Activated CD8-positive, alpha-beta T cell treated with anti-CD3 and anti-CD28 coated beads, Interleukin-2, amount 10 ng/mL, durations not matched to agents 7 days and 5 days (primary cell): ENCODE measurements around the gene DNAJC13. TPM values are rescaled to one million over a fixed set of nuclear protein-coding genes. Genes with fewer than 3 reads are reported as not detected.

Experiments
- ATAC-seq: fragments of 150-1000 bp; cut with Tn5 transposase; one replicate; pipeline ENCODE4 v1.10.0; 2021; ENCODE audit warnings: moderate library complexity
- CTCF ChIA-PET: fragments of 350-600 bp; sonication (Branson Sonifier 250); formaldehyde crosslinking; loops from one replicate; lab custom pipeline; 2021; ENCODE audit warnings: antibody characterized with exemption; lab: Charles Lee
- POLR2A ChIA-PET: fragments of 350-600 bp; sonication (Branson Sonifier 250); formaldehyde crosslinking; loops from one replicate; lab custom pipeline; 2021; ENCODE audit warnings: antibody characterized with exemption; lab: Charles Lee
- DNase-seq: peaks from one replicate; pipeline ENCODE4 v3.0.0-alpha.2; 2020
- H3K27ac Mint-ChIP-seq: one replicate; pipeline ENCODE4 v1.8.0; 2021; ENCODE audit warnings: mild to moderate bottlenecking, mixed read lengths
- H3K27me3 Mint-ChIP-seq: one replicate; pipeline ENCODE4 v1.8.0; 2021; ENCODE audit warnings: low read depth, mixed read lengths
- H3K36me3 Mint-ChIP-seq: one replicate; pipeline ENCODE4 v1.8.0; 2021; ENCODE audit warnings: low read depth, mixed read lengths
- H3K4me1 Mint-ChIP-seq: one replicate; pipeline ENCODE4 v1.8.0; 2021; ENCODE audit warnings: low read depth, mixed read lengths
- H3K4me3 Mint-ChIP-seq: one replicate; pipeline ENCODE4 v1.8.0; 2021; ENCODE audit warnings: mild to moderate bottlenecking, mixed read lengths
- H3K9me3 Mint-ChIP-seq: one replicate; pipeline ENCODE4 v1.8.0; 2022; ENCODE audit warnings: mixed read lengths; ENCODE audit not compliant: insufficient read depth
- total RNA-seq, 2 experiments: library from RNA; stranded (reverse); gene quantifications; one replicate each; pipeline ENCODE4 v1.2.3, GENCODE V29; 2021

DNAJC13 gene
- total RNA-seq, 2 experiments from 2014 or later = 34.3 to 38.4 TPM

DNA sequence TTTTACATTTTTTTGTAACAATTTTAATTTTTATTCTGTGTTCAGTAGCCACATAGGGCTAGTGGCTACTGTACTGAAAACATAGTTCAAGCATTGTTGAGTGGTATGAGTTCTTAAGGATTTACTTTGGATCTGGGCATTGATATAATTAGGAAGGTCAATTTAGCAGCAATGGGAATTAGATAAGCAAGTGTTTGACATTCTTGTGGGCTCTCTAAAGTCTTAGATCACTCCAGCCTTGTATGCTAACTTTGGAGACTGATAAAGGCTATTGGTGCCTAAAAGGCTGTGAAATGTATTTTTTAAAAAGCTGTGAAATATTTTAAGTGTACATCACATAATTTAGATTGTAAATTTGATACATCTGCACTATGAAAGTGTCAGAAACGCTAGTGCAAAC is 2.5 kb upstream of the DNAJC13 start:
- ChIA-PET POLR2A (no interaction called here), CTCF (interaction anchor here (1.2 kb wide), 1 partner anchor 9 kb away, joined by 3 read pairs; no protein-coding TSS in a partner anchor)
- ATAC-seq = no peak
- no peak overlapping the region for H3K27ac Mint-ChIP-seq
- H3K4me3 Mint-ChIP-seq = no peak overlapping the region
- peaks cover 12% of the 10 kb centered on the region for H3K27me3 Mint-ChIP-seq
- no peaks in the 10 kb centered on the region for H3K9me3 Mint-ChIP-seq
- H3K36me3 Mint-ChIP-seq = peaks cover 2% of the 10 kb centered on the region
- peaks cover 18% of the 10 kb centered on the region for H3K4me1 Mint-ChIP-seq
- no peak for DNase-seq

DNA sequence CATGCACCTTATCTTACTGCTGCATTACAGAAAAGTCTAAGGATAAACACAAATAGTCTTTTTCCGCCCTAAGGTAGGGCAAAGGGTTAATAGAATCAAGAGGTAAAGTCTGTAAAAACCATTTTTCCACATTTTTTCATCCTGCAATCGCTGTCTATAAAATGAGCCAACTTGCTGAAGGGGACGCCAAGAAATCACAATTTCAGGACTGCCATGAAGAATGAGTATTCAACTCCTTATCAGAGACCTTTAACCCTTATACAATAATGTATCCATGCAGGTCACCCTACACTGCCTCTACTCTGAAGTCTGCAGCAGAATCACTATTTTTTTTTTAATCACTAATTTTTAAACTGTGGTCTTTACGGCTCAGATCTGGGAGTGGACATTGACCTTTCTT is 1.1 kb upstream of the DNAJC13 start:
- DNase-seq = no peak
- ChIA-PET CTCF (interaction anchor here (2.5 kb wide), 1 partner anchor 17 kb away, joined by 7 read pairs; no protein-coding TSS in a partner anchor), POLR2A (interaction anchor here (0.7 to 1.8 kb wide), 2 partner anchors 46 to 258 kb away, joined by 3 to 4 read pairs; no protein-coding TSS in a partner anchor)
- ATAC-seq = no peak
- Mint-ChIP-seq H3K27ac (peak overlapping the region; percentile 20), H3K36me3 (peaks cover 14% of the 10 kb centered on the region), H3K4me3 (peak overlapping the region; percentile 99), H3K9me3 (no peaks in the 10 kb centered on the region), H3K4me1 (peaks cover 26% of the 10 kb centered on the region), H3K27me3 (peaks cover 5% of the 10 kb centered on the region)

DNA sequence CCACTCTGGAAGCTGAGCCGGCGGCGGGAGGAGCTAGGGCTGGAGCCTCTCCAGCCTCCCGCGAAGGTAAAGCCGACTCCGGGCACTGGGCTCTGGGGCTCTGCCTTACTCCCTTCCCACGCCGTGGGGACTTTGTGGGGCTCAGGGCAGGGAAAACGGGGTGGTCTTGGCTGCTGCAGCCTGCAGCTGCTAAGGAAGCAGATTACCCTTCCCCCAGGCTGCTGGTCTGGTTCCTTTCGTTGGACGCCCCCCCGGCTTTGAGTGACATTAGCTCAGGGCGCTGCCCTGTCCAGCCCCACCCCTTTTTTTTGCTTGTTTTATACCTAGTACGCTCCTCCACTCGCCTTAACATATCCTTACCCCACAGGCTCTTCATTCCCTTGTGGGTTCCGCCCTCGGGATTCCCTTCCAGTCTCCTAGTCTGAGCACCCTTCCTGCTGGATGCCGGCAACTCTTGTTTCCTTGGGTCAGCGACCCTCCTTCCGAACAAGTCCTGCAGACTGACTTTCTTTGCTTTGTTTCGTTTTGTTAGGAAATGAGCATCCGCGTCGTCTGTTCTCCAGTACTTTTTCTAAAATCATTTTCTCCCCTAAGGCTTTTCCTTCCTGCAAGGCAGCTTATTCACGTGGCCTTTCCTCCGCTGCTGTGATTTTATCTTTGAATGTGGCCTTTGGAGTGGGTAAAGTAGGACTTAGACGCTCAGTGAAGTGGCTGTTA is 551 bp downstream of the DNAJC13 start:
- no peaks in the 10 kb centered on the region for H3K9me3 Mint-ChIP-seq
- ChIA-PET CTCF (interaction anchor here (1.1 to 2.5 kb wide), 4 partner anchors 17 to 118 kb away, joined by 3 to 7 read pairs (median 4); no protein-coding TSS in a partner anchor), POLR2A (interaction anchor here (0.6 to 2.2 kb wide), 10 partner anchors 16 to 1391 kb away, joined by 3 to 9 read pairs (median 4); partner anchors contain the start of genes ACAD11, ASTE1 and NEK11)
- H3K27me3 Mint-ChIP-seq = no peaks in the 10 kb centered on the region
- H3K4me1 Mint-ChIP-seq = peaks cover 26% of the 10 kb centered on the region
- DNase-seq = peak; percentile 73
- H3K36me3 Mint-ChIP-seq = peaks cover 15% of the 10 kb centered on the region
- H3K27ac Mint-ChIP-seq = peak overlapping the region; percentile 97
- H3K4me3 Mint-ChIP-seq = peak overlapping the region; percentile 99
- peak; percentile 62 for ATAC-seq

DNA sequence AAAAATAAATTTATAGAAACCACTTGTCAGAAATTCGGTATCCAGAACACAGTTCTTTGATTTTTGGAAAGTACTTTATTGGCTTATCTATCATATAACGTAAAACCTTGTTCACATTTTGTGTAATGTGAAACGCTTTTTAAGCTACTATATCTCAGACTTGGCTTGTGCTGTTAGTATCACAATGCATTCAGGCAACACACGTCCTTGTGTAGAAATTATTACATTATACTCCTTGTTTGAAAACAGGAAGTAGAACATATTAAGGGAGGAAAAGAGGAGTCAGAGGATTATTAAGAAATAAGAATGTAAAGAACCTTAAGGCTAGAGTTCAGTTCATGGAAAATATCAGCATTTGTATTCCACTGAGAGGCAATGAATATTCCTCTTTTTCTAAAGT is 1.6 kb downstream of the DNAJC13 start:
- Mint-ChIP-seq H3K27me3 (no peaks in the 10 kb centered on the region), H3K36me3 (peaks cover 18% of the 10 kb centered on the region), H3K27ac (peak overlapping the region; percentile 31), H3K4me1 (peaks cover 26% of the 10 kb centered on the region), H3K4me3 (peak overlapping the region; percentile 99), H3K9me3 (no peaks in the 10 kb centered on the region)
- DNase-seq (no peak), ATAC-seq (no peak)
- ChIA-PET CTCF (no interaction called here), POLR2A (no interaction called here)

DNA sequence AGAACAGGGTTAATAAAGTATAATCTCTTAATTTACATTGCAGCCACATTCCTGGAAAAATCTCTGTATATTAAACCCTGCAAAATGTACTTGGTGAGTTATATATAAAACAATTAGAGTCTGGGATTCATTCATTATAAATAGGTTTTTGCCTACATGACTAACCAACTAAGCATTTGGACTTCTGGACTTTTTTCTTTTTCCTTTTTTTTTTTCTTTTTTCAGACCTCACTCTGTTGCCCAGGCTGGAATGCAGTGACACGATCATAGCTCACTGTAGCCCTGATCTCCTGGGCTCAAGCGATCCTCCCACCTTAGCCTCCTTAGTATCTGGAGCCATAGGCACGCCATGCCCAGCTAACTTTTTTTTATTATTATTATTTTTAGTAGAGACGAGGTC is 4.5 kb downstream of the DNAJC13 start:
- DNase-seq (no peak), ATAC-seq (no peak)
- Mint-ChIP-seq H3K36me3 (peaks cover 24% of the 10 kb centered on the region), H3K27ac (no peak overlapping the region), H3K9me3 (no peaks in the 10 kb centered on the region), H3K27me3 (no peaks in the 10 kb centered on the region), H3K4me1 (peaks cover 17% of the 10 kb centered on the region), H3K4me3 (no peak overlapping the region)
- ChIA-PET CTCF (no interaction called here), POLR2A (interaction anchor here (0.6 kb wide), 1 partner anchor 1693 kb away, joined by 3 read pairs; no protein-coding TSS in a partner anchor)

DNA sequence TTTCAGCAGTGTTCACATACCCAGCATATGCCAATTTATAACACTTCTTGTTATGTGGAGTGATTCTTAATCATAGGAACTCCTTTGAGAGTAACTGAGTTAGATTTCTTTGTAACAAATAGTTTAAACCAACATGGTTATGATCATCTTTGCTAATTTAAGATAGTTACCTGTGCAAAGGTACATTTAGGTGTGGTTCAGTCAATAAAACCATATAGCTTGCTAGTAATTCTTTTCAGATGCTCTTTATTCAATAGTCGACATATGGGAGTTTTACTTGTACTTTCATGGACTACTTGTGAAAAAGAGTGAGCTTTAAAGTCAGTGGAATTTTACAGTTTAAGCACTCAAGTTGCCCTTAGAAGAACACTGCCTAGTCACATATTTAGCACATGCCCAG is 5.2 kb downstream of the DNAJC13 start:
- POLR2A ChIA-PET = interaction anchor here (0.6 kb wide), 1 partner anchor 1694 kb away, joined by 3 read pairs; no protein-coding TSS in a partner anchor

DNA sequence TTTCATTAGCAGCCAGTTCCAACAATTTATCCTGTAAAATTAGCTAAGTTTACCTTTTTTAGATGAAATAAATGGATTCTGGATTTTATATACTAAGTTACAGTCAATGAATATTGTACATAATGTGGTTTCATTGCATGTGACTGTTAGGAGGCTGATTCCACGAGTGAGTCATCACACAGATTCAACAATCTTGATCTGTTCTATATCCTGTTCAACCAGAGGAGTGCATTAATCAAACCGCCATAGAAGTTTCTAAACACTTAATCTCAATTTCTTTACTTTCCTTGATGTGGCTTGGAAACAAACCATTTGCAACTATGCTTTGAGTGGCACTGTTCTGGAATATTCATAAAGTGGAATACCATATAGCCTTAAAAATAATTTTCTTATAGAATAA is 15.3 kb downstream of the DNAJC13 start:
- ChIA-PET POLR2A (no interaction called here), CTCF (interaction anchor here (1.7 kb wide), 1 partner anchor 18 kb away, joined by 4 read pairs; no protein-coding TSS in a partner anchor)
- Mint-ChIP-seq H3K36me3 (peaks cover 22% of the 10 kb centered on the region), H3K9me3 (no peaks in the 10 kb centered on the region), H3K27ac (no peak overlapping the region), H3K4me3 (no peak overlapping the region), H3K4me1 (peaks cover 20% of the 10 kb centered on the region), H3K27me3 (no peaks in the 10 kb centered on the region)
- DNase-seq = no peak
- peak; percentile 76 for ATAC-seq

More for the DNA sequence above, 5.2 kb downstream of the DNAJC13 start:
- DNase-seq (no peak), ATAC-seq (no peak)
- no peak overlapping the region for H3K4me3 Mint-ChIP-seq
- H3K36me3 Mint-ChIP-seq = peaks cover 24% of the 10 kb centered on the region
- CTCF ChIA-PET = no interaction called here
- peaks cover 17% of the 10 kb centered on the region for H3K4me1 Mint-ChIP-seq
- no peaks in the 10 kb centered on the region for H3K9me3 Mint-ChIP-seq
- H3K27ac Mint-ChIP-seq = no peak overlapping the region
- no peaks in the 10 kb centered on the region for H3K27me3 Mint-ChIP-seq

DNA sequence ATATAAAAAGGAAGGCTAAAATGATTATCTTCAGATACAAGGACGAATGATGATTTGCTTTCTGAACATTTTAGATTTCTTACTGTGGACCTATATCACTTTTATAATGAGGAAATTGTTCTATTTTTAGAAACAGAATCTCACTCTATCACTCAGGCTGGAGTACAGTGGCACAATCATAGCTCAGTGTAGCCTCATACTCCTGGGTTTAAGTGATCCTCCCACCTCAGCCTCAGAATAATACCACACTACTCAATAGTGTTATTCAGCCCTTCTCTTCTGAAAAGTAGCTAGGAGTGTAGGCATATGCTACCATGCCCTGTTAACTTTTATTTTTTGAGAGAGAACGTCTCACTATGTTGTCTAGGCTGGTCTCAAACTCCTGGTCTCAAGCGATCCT is 15.8 kb downstream of the DNAJC13 start:
- H3K4me3 Mint-ChIP-seq = no peak overlapping the region
- no peak overlapping the region for H3K27ac Mint-ChIP-seq
- no peak for ATAC-seq
- no peaks in the 10 kb centered on the region for H3K27me3 Mint-ChIP-seq
- ChIA-PET POLR2A (interaction anchor here (0.9 kb wide), 1 partner anchor 15 kb away, joined by 4 read pairs; no protein-coding TSS in a partner anchor), CTCF (interaction anchor here (0.7 to 1.7 kb wide), 2 partner anchors 17 to 90 kb away, joined by 3 to 4 read pairs; no protein-coding TSS in a partner anchor)
- H3K36me3 Mint-ChIP-seq = peaks cover 22% of the 10 kb centered on the region
- DNase-seq = no peak
- H3K9me3 Mint-ChIP-seq = no peaks in the 10 kb centered on the region
- peaks cover 20% of the 10 kb centered on the region for H3K4me1 Mint-ChIP-seq

DNA sequence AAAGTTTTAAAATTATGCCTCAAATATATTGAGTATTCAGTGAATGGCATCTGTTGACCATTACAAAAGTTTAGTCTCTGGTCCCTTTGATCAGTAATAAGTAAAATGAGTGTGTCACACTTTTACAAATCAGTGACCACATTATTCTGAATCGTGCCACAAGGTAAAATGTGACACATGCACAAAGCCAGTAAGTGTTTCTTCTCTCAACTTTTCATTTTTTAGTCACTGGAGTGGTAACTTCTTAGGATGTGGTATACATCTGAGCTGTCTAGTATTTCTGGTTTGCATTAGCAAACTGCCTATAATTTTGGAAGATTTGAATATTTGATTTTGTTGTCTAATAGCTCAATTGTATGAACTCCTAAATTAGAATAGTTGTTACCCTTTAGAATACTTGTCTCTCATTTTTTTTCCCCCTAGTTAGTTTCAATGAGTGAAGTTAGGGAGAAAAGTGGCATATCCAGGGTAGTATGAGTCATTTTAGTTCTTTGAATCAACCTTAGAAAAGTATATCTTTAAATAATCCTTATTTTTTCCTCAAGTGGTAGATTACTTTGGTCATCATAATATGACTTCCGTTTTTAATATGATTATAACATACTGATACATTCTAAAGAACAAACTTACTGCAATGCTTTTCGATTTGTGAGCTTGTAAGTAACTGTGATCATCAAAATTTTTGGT is 18.1 kb downstream of the DNAJC13 start:
- DNase-seq = no peak
- Mint-ChIP-seq H3K27me3 (no peaks in the 10 kb centered on the region), H3K9me3 (no peaks in the 10 kb centered on the region), H3K36me3 (peaks cover 28% of the 10 kb centered on the region), H3K4me3 (no peak overlapping the region), H3K4me1 (peaks cover 20% of the 10 kb centered on the region), H3K27ac (no peak overlapping the region)
- no peak for ATAC-seq
- CTCF ChIA-PET = interaction anchor here (1.7 kb wide), 1 partner anchor 10 kb away, joined by 4 read pairs; no protein-coding TSS in a partner anchor
- POLR2A ChIA-PET = no interaction called here

DNA sequence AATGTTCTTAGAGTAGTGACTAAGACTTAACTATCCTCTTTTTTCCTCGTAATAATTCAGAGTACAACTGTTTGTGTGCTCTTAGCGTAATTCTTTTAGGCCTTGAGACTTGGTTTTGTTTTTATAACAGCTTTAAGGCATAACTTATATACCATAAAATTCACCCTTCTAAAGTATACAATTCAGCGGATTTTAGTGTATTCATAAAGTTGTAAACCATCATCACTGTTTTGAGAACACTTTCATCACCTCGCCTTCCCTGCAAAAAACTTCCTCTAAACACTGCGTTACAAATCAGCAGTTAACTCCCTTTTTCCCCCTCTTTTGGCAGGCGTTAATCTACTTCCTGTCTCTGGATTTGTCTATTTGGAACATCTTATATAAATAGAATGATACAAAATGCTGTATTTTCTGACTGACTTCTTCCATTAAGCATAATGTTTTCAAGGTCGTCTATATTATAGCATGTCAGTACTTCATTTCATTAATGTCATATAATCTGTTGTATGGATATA is 18.7 kb downstream of the DNAJC13 start:
- ChIA-PET POLR2A (no interaction called here), CTCF (interaction anchor here (1.7 kb wide), 1 partner anchor 11 kb away, joined by 4 read pairs; no protein-coding TSS in a partner anchor)
- H3K27ac Mint-ChIP-seq = no peak overlapping the region

DNA sequence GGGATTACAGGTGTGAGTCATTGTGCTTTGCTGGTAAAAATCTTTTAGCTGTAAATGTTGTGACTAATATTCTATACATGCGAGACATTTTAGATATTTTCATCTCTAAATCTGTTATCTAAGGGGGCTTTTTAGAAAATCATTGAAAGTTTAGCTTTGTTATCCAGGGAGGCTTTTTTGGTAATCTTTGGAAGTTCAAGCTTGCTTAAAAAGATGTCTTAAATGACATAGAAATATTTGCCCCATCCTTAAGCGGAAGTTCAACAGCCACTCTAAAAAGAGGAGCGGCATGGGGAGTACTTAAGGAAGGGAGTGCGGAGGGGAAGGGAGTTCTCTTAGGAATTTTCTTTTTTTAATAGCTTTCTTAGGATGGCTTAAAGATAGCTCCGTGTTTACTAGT is 26.1 kb downstream of the DNAJC13 start:
- no peak for DNase-seq
- CTCF ChIA-PET = no interaction called here
- H3K36me3 Mint-ChIP-seq = peaks cover 17% of the 10 kb centered on the region
- ATAC-seq = no peak
- H3K4me1 Mint-ChIP-seq = peaks cover 13% of the 10 kb centered on the region
- H3K27ac Mint-ChIP-seq = no peak overlapping the region
- no peaks in the 10 kb centered on the region for H3K27me3 Mint-ChIP-seq
- POLR2A ChIA-PET = no interaction called here
- no peaks in the 10 kb centered on the region for H3K9me3 Mint-ChIP-seq
- H3K4me3 Mint-ChIP-seq = no peak overlapping the region

More for the DNA sequence above, 18.7 kb downstream of the DNAJC13 start:
- peaks cover 29% of the 10 kb centered on the region for H3K36me3 Mint-ChIP-seq
- H3K4me1 Mint-ChIP-seq = peaks cover 20% of the 10 kb centered on the region
- no peaks in the 10 kb centered on the region for H3K9me3 Mint-ChIP-seq
- ATAC-seq (no peak), DNase-seq (no peak)
- H3K4me3 Mint-ChIP-seq = no peak overlapping the region
- no peaks in the 10 kb centered on the region for H3K27me3 Mint-ChIP-seq
